Esophagus squamous epithelium (tissue), 4 donors: ENCODE data around the gene RGP1.

ENCODE experiments used
- POLR2A ChIP-seq, 4 donors: fragments of 450-650 bp; IDR thresholded peaks; one replicate each; pipeline ENCODE4 v1.6.1; 2017; ENCODE audit warnings: antibody characterized with exemption in 4 of 4, mild to moderate bottlenecking in 4 of 4, moderate library complexity in 3 of 4
- TF ChIP-seq, protein P1 (sequence below), 6 experiments: fragments of 450-650 bp in 4 of 6; fragments of 200-600 bp in 2 of 6; sonication (generic) in 2 of 6; IDR thresholded peaks; one replicate each; pipeline ENCODE4 v1.5.1; 2016 to 2019; ENCODE audit warnings: antibody characterized with exemption in 6 of 6, mild to moderate bottlenecking in 4 of 6, moderate library complexity in 4 of 6

DNA sequence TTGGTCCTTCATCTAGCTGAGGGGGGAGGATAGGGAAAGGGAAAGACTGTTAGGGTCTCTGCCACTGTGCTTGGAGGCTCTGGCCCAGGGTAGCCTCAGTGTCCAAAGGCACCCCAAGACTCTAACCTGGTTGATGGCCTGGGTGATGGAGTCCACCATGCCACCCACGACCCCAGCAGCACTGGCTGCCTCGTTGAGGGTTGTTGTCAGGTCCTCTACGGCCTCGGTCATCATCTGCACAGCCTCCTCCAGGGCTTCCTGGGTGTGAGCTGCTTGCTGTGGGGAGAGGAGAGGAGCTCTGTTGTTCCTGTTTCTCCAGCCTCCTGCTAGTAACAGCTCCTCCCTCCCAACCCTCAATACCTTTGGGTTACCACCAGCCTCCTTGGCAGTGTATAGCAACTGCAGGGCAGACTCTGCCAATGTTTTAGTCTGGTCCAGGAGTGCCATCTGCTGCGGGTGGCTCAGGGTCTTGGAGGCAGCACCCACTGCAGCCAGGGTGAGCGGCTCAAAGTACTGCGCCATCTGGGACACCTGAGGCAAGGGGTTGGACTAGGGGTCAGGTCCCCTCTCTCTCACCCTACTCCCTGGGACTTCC lies 43.2 kb upstream of the RGP1 start:
- TF ChIP-seq POLR2A (IDR thresholded peaks at IDR 0.05): no peak
- TF ChIP-seq, protein P1, sequence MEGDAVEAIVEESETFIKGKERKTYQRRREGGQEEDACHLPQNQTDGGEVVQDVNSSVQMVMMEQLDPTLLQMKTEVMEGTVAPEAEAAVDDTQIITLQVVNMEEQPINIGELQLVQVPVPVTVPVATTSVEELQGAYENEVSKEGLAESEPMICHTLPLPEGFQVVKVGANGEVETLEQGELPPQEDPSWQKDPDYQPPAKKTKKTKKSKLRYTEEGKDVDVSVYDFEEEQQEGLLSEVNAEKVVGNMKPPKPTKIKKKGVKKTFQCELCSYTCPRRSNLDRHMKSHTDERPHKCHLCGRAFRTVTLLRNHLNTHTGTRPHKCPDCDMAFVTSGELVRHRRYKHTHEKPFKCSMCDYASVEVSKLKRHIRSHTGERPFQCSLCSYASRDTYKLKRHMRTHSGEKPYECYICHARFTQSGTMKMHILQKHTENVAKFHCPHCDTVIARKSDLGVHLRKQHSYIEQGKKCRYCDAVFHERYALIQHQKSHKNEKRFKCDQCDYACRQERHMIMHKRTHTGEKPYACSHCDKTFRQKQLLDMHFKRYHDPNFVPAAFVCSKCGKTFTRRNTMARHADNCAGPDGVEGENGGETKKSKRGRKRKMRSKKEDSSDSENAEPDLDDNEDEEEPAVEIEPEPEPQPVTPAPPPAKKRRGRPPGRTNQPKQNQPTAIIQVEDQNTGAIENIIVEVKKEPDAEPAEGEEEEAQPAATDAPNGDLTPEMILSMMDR (IDR thresholded peaks at IDR 0.05): no peak
